ENCODE results near the gene C16orf54. TPM values are rescaled to one million over a fixed set of nuclear protein-coding genes. Genes with fewer than 3 reads are reported as not detected.
"Not testable (repeated sequence)": the region's sequence is repeated elsewhere in the genome, so short reads cannot be mapped to it uniquely, and the experiment has no call there.

Gene C16orf54
- total RNA-seq, 2 experiments from 2014 or later: 250 to 261 TPM

GRCh38 chr16:29726845-29727377 lies 18.9 kb downstream of the C16orf54 start:
- intact Hi-C loops (cut with DNase I, micrococcal nuclease): no loop called here
- no peak overlapping the region for H3K27ac ChIP-seq (ENCODE audit: low read depth in 1 of 2, low read length in 2 of 2)
- H3K36me3 ChIP-seq (ENCODE audit: insufficient read depth, low read length): no peaks in the 10 kb centered on the region
- no peak overlapping the region for H3K4me3 Mint-ChIP-seq
- DNase-seq (no peak), ATAC-seq (ENCODE audit: poor library complexity) (no peak)
- no peak overlapping the region for H3K27ac Mint-ChIP-seq
- H3K27me3 ChIP-seq (ENCODE audit: control insufficient read depth in 1 of 2, insufficient read depth in 2 of 2, low read length in 2 of 2): no peaks in the 10 kb centered on the region
- no peak for TF ChIP-seq CTCF (IDR thresholded peaks at IDR 0.05)
- peaks cover 21% of the 10 kb centered on the region for H3K4me1 ChIP-seq (ENCODE audit: insufficient read depth, low read length)
- POLR2A ChIA-PET: no interaction called here
- H3K9me3 Mint-ChIP-seq: no peaks in the 10 kb centered on the region
- peaks cover 20% of the 10 kb centered on the region for H3K4me1 Mint-ChIP-seq (ENCODE audit: low read depth)
- H3K9me3 ChIP-seq (ENCODE audit: control insufficient read depth in 1 of 2, insufficient read depth in 1 of 2, low read length in 2 of 2): no peaks in the 10 kb centered on the region
- no peaks in the 10 kb centered on the region for H3K27me3 Mint-ChIP-seq
- no peak overlapping the region for H3K4me3 ChIP-seq (ENCODE audit: low read length)
- CTCF ChIA-PET: interaction anchor here (0.5 to 1.5 kb wide), 4 partner anchors 12 to 619 kb away, joined by 3 to 4 read pairs (median 3); no protein-coding TSS in a partner anchor
- H3K36me3 Mint-ChIP-seq (ENCODE audit: low read depth): no peaks in the 10 kb centered on the region

GRCh38 chr16:29721167-29721879 lies 24.5 kb downstream of the C16orf54 start:
- peaks cover 21% of the 10 kb centered on the region for H3K4me1 Mint-ChIP-seq (ENCODE audit: low read depth)
- H3K27ac Mint-ChIP-seq; H3K36me3 Mint-ChIP-seq (ENCODE audit: low read depth); H3K27me3 Mint-ChIP-seq; H3K36me3 ChIP-seq (ENCODE audit: insufficient read depth, low read length); H3K4me3 ChIP-seq (ENCODE audit: low read length); POLR2A ChIA-PET; H3K27me3 ChIP-seq (ENCODE audit: control insufficient read depth in 1 of 2, insufficient read depth in 2 of 2, low read length in 2 of 2); H3K4me1 ChIP-seq (ENCODE audit: insufficient read depth, low read length); H3K9me3 ChIP-seq (ENCODE audit: control insufficient read depth in 1 of 2, insufficient read depth in 1 of 2, low read length in 2 of 2); H3K4me3 Mint-ChIP-seq; H3K27ac ChIP-seq (ENCODE audit: low read depth in 1 of 2, low read length in 2 of 2); H3K9me3 Mint-ChIP-seq: not testable (repeated sequence)
- peak in 8 of 14 experiments; percentile 28 to 76 (median 51) for DNase-seq
- CTCF ChIA-PET: interaction anchor here (0.9 to 3.7 kb wide), 6 partner anchors 9 to 86 kb away, joined by 3 to 20 read pairs (median 4); partner anchors contain the start of gene KIF22
- peak; percentile 55 for TF ChIP-seq CTCF (IDR thresholded peaks at IDR 0.05)
- peak; percentile 66 for ATAC-seq (ENCODE audit: poor library complexity)
- intact Hi-C loops (cut with DNase I, micrococcal nuclease): loop anchor here (1.0 to 5.0 kb wide), 2 partner anchors 21 to 66 kb away; no protein-coding TSS in a partner anchor

GRCh38 chr16:29720703-29721102 lies 25.1 kb downstream of the C16orf54 start:
- Mint-ChIP-seq H3K27me3 (no peaks in the 10 kb centered on the region), H3K4me3 (no peak overlapping the region), H3K27ac (no peak overlapping the region), H3K36me3 (ENCODE audit: low read depth) (no peaks in the 10 kb centered on the region), H3K9me3 (no peaks in the 10 kb centered on the region), H3K4me1 (ENCODE audit: low read depth) (peaks cover 21% of the 10 kb centered on the region)
- TF ChIP-seq CTCF (IDR thresholded peaks at IDR 0.05): no peak
- no peaks in the 10 kb centered on the region for H3K36me3 ChIP-seq (ENCODE audit: insufficient read depth, low read length)
- intact Hi-C loops (cut with DNase I, micrococcal nuclease): loop anchor here (1.0 to 5.0 kb wide), 2 partner anchors 20 to 67 kb away; no protein-coding TSS in a partner anchor
- DNase-seq (no peak), ATAC-seq (ENCODE audit: poor library complexity) (no peak)
- H3K9me3 ChIP-seq (ENCODE audit: control insufficient read depth in 1 of 2, insufficient read depth in 1 of 2, low read length in 2 of 2): no peaks in the 10 kb centered on the region
- no peaks in the 10 kb centered on the region for H3K27me3 ChIP-seq (ENCODE audit: control insufficient read depth in 1 of 2, insufficient read depth in 2 of 2, low read length in 2 of 2)
- CTCF ChIA-PET: interaction anchor here (0.7 to 1.7 kb wide), 6 partner anchors 9 to 151 kb away, joined by 3 to 10 read pairs (median 4); no protein-coding TSS in a partner anchor
- POLR2A ChIA-PET: interaction anchor here (0.9 kb wide), 1 partner anchor 19 kb away, joined by 5 read pairs; no protein-coding TSS in a partner anchor
- H3K4me1 ChIP-seq (ENCODE audit: insufficient read depth, low read length): peaks cover 3% of the 10 kb centered on the region
- no peak overlapping the region for H3K4me3 ChIP-seq (ENCODE audit: low read length)
- H3K27ac ChIP-seq (ENCODE audit: low read depth in 1 of 2, low read length in 2 of 2): no peak overlapping the region

Data from CD4-positive, alpha-beta T cell (primary cell).